T1000 (cell line): ENCODE data around the gene DOCK3.
"Not testable (repeated sequence)": the region's sequence is repeated elsewhere in the genome, so short reads cannot be mapped to it uniquely, and the experiment has no call there.

Experiments used
- DNase-seq: peaks from one replicate; lab custom pipeline; 2025; ENCODE audit warnings: mixed read lengths; lab: John Stamatoyannopoulos, UW

Gene DOCK3

DNA sequence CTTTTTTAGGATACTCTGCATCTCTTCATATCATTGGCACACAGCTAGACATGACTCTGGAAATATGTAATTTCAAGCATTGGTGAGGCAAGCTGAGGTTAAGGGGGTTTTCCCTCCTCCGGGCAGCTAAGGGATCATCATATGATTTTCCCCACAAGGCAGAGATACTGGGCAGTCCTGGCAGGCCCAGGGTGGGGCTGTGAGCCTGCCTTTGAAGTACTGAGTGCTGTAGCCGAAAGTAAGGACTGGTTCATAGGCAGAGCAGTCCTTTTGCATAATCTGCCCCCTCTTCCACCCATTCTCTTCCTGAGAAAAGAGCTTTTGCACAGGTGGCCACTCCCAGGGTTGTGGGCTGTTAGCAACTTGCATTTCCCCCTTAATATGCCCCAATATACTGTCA lies 541.6 kb downstream of the DOCK3 start:
- DNase-seq, result no peak

GRCh38 chr3:51221959-51222358 lies 547.2 kb downstream of the DOCK3 start:
- DNase-seq, result no peak

GRCh38 chr3:51224283-51224682 lies 549.6 kb downstream of the DOCK3 start:
- DNase-seq, result no peak

DNA sequence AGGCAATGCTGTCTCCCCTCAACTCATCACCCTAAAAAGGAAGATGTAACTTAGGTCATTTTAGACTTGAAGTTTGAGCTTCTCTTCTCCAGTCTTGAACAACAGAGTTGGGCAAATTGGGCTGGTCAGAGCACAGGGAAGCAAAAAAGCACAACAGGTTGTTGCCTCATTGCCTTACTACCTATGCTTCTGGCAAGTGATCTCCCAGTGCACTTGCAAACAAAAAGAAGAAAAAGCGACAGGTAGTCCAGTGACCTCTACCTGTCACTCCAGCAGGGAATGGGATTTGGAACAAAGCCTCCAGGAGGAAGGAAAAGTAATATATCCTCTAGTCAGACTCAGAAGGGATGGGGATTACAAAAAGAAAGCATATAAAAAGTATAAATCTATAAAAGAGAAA lies 550.1 kb downstream of the DOCK3 start:
- DNase-seq, result no peak

DNA sequence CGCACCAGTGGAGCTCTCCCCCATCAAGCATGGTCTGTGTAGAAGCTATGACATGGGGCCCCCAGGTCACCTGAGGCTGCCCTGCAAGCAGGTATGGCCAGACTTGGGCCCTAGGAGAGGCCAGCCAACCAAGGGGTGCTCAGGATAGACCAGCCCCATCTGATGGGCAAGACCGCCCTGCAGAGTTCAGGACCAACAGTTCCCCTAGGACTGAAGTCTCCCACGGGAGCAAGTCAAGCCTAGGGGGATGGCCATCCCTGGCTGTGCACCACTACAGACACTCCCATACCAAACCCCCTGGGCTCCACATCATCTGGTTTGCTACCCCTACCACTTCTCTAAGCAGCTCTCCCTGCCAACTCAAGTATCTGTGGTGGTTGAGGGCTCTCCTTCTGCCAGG lies 568.2 kb downstream of the DOCK3 start:
- no peak for DNase-seq

GRCh38 chr3:51243924-51244323 lies 569.2 kb downstream of the DOCK3 start:
- no peak for DNase-seq

DNA sequence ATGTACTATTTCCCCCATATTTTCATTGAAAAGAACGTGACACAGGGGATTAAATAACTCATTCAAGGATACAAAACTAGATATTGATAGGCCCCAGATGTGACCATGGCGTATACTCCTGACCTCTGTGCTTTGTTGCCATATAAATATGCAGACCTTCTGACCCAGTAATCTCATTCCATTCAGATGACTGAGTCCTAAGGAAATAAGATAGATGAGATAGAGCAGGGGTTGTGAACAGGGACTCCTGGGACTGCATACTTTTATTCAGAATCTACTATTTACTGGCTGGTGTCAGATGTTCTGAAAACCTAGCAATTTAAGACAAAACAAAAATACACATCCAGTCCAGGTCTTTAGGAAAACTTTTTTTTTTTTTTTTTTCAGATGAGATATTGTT lies 571.1 kb downstream of the DOCK3 start:
- no peak for DNase-seq

GRCh38 chr3:51257870-51258269 lies 583.1 kb downstream of the DOCK3 start:
- no peak for DNase-seq

- DNase-seq, result not testable (repeated sequence)
Observed at GRCh38 chr3:51264166-51264565, 589.4 kb downstream of the DOCK3 start.

- DNase-seq, result no peak
Observed at GRCh38 chr3:51268132-51268531, 593.4 kb downstream of the DOCK3 start.

DNA sequence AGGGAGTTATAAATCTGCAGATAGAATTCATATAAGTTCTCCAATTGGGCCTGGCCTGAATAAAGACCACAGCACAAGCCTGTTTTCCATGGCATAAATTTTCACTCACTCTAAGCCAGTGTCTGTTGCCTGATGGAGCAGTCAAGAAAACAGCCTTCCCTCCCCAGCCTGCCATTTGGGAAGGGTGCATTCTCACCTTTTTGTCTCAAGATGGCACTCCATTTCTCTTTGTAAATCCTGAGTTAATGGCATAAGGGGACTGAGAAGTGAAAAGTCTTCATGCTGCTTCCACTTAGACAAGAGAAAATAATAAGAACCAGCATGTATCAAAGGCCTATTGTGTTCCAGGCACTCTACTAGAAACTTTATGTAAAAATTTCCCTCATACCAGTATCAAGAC lies 594.7 kb downstream of the DOCK3 start:
- DNase-seq, result no peak

DNA sequence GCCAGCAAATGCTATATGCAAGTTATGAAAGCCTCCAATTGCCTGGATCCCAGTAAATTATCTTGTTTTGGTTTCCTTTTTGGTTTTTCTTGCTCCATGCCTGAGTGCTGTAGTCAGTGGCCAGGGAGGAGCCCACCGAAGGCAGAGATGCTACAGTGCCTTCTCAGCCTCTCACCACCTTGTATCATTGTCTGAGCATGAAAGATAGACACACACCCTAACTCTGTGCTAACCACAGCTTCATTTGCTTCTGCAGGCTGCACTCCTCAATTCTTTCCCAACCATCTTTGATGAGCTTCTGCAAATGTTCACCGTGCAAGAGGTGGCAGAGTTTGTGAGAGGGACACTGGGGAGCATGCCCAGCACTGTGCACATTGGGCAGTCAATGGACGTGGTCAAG lies 595.8 kb downstream of the DOCK3 start:
- DNase-seq, result no peak

DNA sequence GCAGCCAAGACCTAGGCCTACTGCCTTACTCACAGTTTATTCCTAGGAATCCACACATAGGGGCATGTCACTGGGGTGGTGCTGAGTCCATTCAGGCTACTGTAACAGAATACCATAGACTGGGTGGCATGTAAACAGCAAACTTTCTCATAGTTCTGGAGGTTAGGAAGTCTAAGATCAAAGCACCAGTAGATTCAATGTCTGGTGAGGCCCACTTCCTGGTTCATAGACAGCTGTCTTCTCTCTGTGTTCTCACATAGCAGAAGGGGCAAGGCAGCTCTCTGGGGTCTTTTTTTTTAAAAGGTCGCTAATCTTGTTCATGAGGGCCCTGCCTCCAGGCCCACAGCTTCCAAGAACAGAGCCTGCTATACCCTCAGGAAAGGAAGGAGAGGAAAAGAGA lies 596.4 kb downstream of the DOCK3 start:
- no peak for DNase-seq

GRCh38 chr3:51274052-51274451 lies 599.3 kb downstream of the DOCK3 start:
- no peak for DNase-seq

DNA sequence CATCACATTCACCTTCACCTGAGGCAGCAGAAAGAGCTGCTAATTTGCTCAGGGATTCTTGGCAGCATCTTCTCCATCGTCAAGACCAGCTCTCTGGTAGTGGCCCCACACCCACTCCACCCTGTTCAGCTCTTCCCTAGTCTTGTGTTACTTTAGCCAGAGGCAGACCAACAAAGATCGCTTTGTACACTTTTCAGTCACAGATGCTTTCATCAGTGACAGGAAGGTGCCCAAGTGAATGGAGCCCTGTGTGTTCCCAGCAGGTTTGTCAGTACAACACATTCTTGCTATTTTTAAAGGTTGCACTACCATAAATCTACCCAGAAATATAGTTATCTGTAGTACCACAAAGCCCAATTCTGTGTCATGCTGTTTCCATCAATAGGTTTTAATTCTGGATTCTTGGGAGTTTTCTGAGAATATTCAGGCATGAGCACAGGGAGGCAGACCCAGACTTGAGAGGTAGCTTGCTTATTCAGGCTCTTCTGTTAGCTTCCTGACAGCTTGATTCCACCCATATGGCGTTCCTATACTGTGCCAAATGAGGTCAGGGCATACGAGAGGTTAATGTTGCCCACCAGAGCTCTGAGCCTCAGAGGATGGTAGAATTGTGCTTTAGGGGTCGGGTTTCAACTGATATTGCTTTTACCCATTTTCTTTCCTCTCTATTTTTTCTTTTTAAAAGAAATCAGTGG lies 600.5 kb downstream of the DOCK3 start:
- no peak for DNase-seq

DNA sequence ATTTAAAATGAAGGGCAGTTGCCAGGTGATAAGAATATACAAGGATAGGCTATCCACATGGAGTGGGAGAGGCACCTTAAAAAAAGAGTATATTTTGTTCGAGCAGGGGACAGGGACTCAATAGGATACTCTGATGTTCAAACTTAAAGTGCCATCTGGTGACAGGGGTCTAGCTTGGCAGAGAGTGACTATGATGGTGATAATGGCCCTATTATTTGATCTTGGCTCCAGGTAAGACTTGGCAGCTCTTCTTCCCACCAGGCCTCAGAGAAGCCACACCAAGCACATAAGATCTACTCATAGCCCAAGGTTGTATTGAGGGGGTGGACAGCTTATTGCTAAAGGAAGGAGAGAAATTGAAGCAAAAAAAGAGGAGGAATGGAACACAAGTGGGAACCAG lies 601.3 kb downstream of the DOCK3 start:
- DNase-seq, result no peak

DNA sequence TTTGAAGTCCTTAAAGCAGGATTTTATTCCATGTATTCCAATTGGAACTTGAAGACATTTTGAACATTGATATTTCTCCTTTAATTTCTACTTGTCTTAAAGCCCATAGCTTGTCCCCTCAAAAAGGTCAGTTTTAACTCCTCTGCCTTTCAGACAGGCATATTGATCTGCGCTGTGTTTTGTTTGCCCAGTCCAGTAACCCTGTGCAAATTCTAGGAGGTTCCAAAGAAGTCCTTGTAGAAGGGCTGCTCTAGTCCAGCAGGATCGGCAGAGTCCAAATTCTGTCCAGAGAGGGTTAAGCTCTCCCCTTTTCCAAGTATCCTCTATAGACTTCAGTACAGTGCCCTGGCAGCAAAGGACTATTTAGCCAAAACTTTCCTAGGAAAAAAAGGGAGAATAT lies 604.7 kb downstream of the DOCK3 start:
- no peak for DNase-seq

- no peak for DNase-seq
Observed at GRCh38 chr3:51280176-51280575, 605.4 kb downstream of the DOCK3 start.

GRCh38 chr3:51282931-51283330 lies 608.2 kb downstream of the DOCK3 start:
- DNase-seq, result no peak

DNA sequence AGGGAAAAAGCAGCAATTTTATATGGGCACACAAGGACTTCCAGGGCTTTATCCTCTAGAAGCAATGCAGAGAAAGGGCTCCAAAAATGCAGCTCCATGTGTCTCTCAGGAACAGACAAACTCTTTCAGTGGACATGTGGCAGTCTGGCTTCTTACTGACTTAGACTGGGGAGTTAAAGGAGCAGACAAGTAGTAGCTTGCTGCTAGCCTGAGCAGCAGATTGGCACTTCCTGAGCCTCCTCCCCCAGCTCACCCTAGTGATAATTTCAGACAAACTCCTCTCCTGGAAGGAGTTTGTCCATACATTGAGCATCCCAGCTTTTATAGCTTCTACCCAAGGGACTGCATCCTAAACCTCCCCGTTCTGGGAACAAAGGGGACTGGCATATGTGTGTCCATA lies 608.7 kb downstream of the DOCK3 start:
- no peak for DNase-seq

- no peak for DNase-seq
Observed at GRCh38 chr3:51295625-51296024, 620.9 kb downstream of the DOCK3 start.

DNA sequence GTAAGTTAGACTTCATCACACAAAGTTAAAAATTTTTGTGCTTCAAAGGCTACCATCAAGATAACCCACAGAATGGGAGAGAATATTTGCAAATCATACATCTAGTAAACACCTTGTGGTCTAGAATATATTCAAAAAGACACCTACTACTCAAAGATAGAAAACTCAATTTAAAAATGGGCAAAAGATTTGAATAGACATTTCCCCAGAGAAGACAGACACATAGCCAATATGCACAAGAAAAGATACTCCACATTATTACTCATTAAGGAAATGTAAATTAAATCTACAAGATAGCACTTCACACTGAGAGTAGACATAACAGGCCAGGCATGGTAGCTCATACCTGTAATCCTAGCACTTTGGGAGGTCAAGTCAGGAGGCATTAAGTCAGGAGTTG lies 622.6 kb downstream of the DOCK3 start:
- no peak for DNase-seq

DNA sequence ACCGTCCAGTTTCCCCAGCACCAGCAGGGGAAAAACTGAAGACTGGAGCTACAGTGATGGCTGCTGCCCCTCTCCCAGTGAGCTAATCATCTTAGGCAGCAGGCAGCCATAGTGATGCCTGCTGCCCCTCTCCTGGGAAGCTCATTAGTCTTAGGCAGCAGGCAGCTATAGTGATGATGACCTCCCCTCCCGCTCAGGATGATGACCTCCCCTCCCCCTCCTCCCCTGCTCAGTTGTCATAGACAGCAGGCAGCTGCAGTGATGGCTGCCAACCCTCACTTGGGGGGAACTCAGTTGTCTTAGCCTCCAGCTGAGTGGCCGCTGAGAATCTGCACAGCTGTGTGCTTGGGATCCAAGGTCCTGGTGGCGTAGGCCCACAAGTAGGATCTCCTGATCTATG lies 629.5 kb downstream of the DOCK3 start:
- no peak for DNase-seq

GRCh38 chr3:51306093-51306492 lies 631.4 kb downstream of the DOCK3 start:
- no peak for DNase-seq

DNA sequence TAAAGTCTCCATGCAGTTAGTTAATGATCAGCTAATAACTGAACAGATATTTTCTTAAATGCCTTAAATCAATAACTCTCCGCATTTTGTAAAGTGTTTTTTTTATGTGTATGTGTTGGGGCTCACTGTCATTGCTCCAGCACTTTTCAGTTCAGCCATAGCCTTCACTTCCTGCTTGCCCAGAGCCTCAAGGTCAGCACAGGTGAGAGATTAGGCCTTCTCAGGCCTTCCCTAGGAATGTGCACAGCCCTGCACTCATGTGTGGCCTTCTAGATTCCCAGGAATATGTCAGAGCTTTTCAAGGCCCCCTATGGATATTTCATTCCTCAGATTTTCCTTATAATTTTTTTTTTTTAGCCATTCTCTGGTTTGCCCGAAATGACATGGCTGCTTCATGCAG lies 632.7 kb downstream of the DOCK3 start:
- no peak for DNase-seq
